Activated naive CD4-positive, alpha-beta T cell treated with anti-CD3 and anti-CD28 coated beads for 36 hours (primary cell): ENCODE data around the gene PIGM. TPM values are rescaled to one million over a fixed set of nuclear protein-coding genes. Genes with fewer than 3 reads are reported as not detected.

ENCODE experiments used
- CTCF ChIA-PET: fragments of 350-600 bp; sonication (Branson Sonifier 250); formaldehyde crosslinking; loops from one replicate; lab custom pipeline; 2021; ENCODE audit warnings: antibody characterized with exemption; lab: Charles Lee
- DNase-seq: peaks from one replicate; pipeline ENCODE4 v3.0.0-alpha.2; 2020
- H3K27ac Mint-ChIP-seq: one replicate; pipeline ENCODE4 v1.8.0; 2021; ENCODE audit warnings: mild to moderate bottlenecking, mixed read lengths
- H3K27me3 Mint-ChIP-seq: one replicate; pipeline ENCODE4 v1.8.0; 2021; ENCODE audit warnings: low read depth, mixed read lengths
- H3K36me3 Mint-ChIP-seq: one replicate; pipeline ENCODE4 v1.8.0; 2021; ENCODE audit warnings: low read depth, mixed read lengths
- H3K4me1 Mint-ChIP-seq: one replicate; pipeline ENCODE4 v1.8.0; 2021; ENCODE audit warnings: low read depth, mixed read lengths
- H3K4me3 Mint-ChIP-seq: one replicate; pipeline ENCODE4 v1.8.0; 2021; ENCODE audit warnings: mild to moderate bottlenecking, moderate library complexity, mixed read lengths
- H3K9me3 Mint-ChIP-seq: one replicate; pipeline ENCODE4 v1.8.0; 2021; ENCODE audit warnings: mixed read lengths
- intact Hi-C: fragments of 100-400 bp; cut with micrococcal nuclease; formaldehyde crosslinking; loops from one replicate; pipeline ENCODE4 v1.15.1; 2023
- total RNA-seq, 2 experiments: library from RNA; stranded (reverse); gene quantifications; one replicate each; pipeline ENCODE4 v1.2.3, GENCODE V29; 2021

Gene PIGM
- total RNA-seq, result 1 to 10 TPM; 2.6 TPM

DNA sequence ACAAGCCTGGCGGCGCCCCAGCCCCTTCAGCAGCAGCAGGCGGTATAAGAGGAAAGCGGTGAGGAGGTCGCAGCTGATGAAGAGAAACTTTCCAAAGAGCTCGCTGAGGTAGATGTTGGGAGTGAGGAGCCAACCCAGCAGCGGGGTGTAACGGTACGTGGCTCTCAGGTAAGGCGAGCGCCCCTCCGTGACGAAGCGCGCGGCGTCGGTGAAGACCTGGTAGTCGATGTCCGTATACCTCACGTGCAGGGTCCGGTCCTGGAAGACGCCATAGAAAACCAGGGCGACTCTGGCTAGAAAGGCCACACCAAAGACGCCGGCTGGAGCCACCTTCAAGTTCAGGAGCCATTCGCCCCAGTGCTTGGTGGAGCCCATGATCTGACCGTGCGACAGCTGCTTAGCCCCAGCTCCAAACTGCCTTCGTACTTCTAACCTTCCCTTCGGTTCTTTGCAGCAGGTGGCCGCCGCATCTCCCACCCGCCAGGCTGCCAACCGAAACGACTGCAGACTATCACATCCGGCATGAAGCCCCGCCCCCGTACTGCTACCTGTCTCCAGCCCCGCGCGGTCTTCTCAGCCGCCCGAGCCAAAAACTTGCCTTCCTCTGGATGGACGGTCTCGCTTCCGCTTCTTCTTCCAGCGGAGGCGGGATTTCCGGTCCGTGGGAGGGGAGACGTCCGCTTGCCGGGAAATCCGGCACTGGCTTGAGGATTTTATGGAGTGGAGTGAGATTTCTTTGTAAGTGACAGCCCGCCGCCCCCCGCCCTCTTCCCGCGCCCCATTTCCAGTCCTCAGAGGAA is at the start of gene PIGM:
Gene PIGM (minus strand): TSS at position 626 of the 800 bp plus-strand sequence. CDS start 251 bp downstream, at position 375.
- Mint-ChIP-seq H3K9me3 (no peaks in the 10 kb centered on the region), H3K36me3 (peaks cover 3% of the 10 kb centered on the region), H3K4me1 (peaks cover 25% of the 10 kb centered on the region), H3K27me3 (no peaks in the 10 kb centered on the region), H3K4me3 (peak within 1 kb of the TSS; percentile 93), H3K27ac (peak within 1 kb of the TSS; percentile 87)
- CTCF ChIA-PET, result interaction anchor here (0.8 to 5.8 kb wide), 12 partner anchors 8 to 106 kb away, joined by 3 to 45 read pairs (median 5); partner anchors contain the start of genes KCNJ9 and TAGLN2
- intact Hi-C loops, result loop anchor here (1.0 to 5.0 kb wide), 9 partner anchors 39 to 1017 kb away; partner anchors contain the start of genes COPA, DCAF8, DUSP23 and IGSF8
- peak; percentile 98 for DNase-seq

DNA sequence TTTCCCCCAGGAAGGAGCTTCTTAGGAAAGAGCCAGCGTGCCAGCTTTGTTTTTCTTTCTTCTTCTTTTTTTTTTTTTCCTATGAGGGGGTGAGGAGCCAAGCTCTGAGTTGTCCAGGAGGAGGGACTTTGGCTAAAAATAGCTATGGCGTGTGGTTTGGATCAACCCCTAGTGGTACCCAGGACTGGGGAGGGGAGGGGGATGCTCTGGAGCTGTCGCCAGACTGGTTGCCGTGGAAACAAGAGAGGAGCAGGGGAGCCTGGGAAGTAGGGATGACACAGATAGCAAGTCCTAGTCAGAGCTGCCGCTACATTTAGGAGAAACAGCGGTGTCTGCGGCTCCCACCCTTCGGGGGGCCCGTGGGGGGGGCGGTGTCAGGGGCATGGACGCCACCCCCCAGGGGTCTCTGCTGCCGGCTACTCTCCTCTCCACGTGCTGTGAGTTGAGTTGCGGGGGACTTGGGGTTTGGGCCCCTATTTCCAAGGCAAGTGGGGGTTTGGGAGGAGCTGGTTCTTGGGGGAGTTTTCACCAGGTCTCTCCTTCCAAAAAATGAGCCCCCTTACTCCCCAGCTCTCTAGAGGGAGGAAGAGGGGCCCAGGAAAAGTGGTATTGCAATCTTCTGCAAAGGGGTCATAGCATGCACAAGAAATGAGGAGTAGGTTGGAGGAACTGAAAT is 49.6 kb upstream of the PIGM start, which contains the start of gene KCNJ9:
Gene KCNJ9 (plus strand): TSS at position 278 of the 676 bp plus-strand sequence. CDS start 2,493 bp downstream, outside the sequence.
- H3K4me3 Mint-ChIP-seq, result no peak within 1 kb of the TSS
- DNase-seq, result no peak
- no peaks in the 10 kb centered on the region for H3K9me3 Mint-ChIP-seq
- H3K36me3 Mint-ChIP-seq, result no peaks in the 10 kb centered on the region
- H3K27ac Mint-ChIP-seq, result no peak within 1 kb of the TSS
- CTCF ChIA-PET, result interaction anchor here (0.9 to 21.7 kb wide), 9 partner anchors 11 to 145 kb away, joined by 3 to 565 read pairs (median 3); partner anchors contain the start of genes KCNJ10 and PIGM
- peaks cover 40% of the 10 kb centered on the region for H3K27me3 Mint-ChIP-seq
- intact Hi-C loops, result loop anchor here (5.0 kb wide), 1 partner anchor 284 kb away; no protein-coding TSS in a partner anchor
- H3K4me1 Mint-ChIP-seq, result peaks cover 5% of the 10 kb centered on the region

DNA sequence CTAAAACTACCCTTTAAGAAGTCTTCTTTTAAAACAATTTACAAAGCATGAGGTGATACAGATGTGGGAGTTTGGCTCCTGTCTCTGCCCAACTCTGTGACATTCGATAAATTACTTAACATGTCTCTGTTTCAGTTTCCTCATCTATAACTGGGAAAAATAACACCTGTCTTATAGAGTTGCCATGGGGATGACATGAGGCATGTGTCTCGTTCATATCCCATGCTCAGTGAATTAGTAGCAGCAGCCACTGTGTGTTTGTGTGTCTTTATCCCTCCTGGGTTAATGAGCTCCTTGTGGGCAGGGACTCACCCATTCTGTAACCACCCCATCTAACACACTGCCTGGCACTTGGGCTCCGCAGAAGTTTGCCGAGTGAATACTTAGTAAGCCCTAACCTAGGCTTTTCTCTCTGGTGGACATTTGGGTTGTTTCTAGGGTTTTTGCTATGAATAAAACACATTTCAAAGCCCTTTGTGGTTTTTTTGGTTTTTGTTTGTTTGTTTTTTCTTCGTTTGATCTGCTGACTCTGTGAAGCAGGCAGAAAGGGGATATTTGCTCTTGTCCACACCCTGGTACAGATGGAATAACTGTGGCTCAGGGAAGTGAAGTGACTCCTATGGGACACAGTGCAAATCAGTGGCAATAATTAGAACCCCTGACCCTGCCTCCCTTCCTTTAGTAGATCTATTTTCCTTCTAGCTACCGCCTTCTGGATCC is 48.8 kb upstream of the PIGM start:
- Mint-ChIP-seq H3K27ac (no peak overlapping the region), H3K4me1 (peaks cover 5% of the 10 kb centered on the region), H3K4me3 (no peak overlapping the region), H3K36me3 (no peaks in the 10 kb centered on the region), H3K27me3 (peaks cover 40% of the 10 kb centered on the region), H3K9me3 (no peaks in the 10 kb centered on the region)
- DNase-seq, result no peak
- CTCF ChIA-PET, result interaction anchor here (0.9 to 21.7 kb wide), 6 partner anchors 11 to 144 kb away, joined by 3 to 565 read pairs (median 5); partner anchors contain the start of genes KCNJ10 and PIGM
- intact Hi-C loops, result loop anchor here (5.0 kb wide), 1 partner anchor 283 kb away; no protein-coding TSS in a partner anchor

DNA sequence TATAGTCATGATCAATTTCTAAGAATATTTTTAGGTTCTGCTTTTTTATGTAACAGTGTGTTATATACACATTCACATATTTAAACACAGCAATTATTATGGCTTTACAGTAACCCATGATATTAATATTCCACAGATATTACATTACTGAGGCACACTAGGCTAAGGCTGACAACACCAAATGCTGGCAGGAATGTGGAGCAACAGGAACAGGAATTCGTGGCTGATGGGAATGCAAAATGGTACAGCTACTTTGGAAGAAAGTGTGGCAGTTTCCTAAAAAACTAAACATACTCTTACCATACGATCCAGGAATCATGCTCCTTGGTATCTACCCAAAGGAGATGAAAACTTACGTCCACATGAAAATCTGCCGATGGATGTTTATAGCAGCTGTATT is 47.7 kb upstream of the PIGM start:
- Mint-ChIP-seq H3K4me3 (no peak overlapping the region), H3K27me3 (peaks cover 40% of the 10 kb centered on the region), H3K27ac (no peak overlapping the region), H3K4me1 (peaks cover 4% of the 10 kb centered on the region), H3K9me3 (no peaks in the 10 kb centered on the region), H3K36me3 (no peaks in the 10 kb centered on the region)
- no peak for DNase-seq
- CTCF ChIA-PET, result interaction anchor here (0.6 to 21.7 kb wide), 26 partner anchors 9 to 297 kb away, joined by 3 to 565 read pairs (median 6); partner anchors contain the start of genes IGSF8, KCNJ10 and PIGM
- intact Hi-C loops, result loop anchor here (2.0 kb wide), 1 partner anchor 299 kb away; the partner anchor contains the start of gene DUSP23

DNA sequence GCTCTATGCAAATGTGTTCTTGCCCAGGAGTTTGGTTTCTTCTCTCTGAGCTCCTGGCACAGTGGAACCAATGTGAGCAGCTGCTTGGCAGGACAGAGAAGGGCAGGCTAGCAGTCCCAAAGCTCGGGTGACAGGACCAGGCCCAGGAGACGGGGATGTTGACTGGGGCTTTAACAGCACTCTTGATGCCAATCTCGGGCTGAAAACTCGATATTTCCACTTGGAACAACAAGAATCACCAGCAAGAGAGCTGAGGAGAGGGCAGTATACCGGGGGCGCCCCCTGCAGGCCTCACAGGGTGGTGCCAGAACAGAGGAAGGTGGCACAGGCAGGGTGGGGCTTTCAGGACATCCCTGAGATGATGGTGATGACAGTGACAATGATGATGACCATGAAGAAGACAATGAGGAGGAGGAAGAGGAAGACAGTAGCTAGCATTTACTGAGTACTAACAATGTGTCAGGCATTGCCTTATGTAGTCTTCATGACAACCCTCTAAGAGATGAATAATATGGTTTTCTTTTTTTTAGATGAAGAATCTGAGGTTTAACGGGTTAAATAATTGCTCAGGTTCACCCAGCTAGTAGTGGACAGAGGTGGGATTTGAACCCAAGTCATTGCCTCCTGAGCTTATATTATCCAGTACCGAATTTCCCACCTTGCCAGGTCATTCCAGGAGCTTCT is 46.9 kb upstream of the PIGM start:
- H3K4me1 Mint-ChIP-seq, result no peaks in the 10 kb centered on the region

GRCh38 chr1:160077486-160077885 is 45.7 kb upstream of the PIGM start:
- no peaks in the 10 kb centered on the region for H3K36me3 Mint-ChIP-seq
- no peak overlapping the region for H3K4me3 Mint-ChIP-seq
- H3K4me1 Mint-ChIP-seq, result no peaks in the 10 kb centered on the region
- DNase-seq, result no peak
- H3K9me3 Mint-ChIP-seq, result no peaks in the 10 kb centered on the region
- intact Hi-C loops, result no loop called here
- peaks cover 38% of the 10 kb centered on the region for H3K27me3 Mint-ChIP-seq
- CTCF ChIA-PET, result interaction anchor here (0.6 to 21.7 kb wide), 19 partner anchors 8 to 930 kb away, joined by 3 to 565 read pairs (median 6); partner anchors contain the start of genes KCNJ10 and PIGM
- no peak overlapping the region for H3K27ac Mint-ChIP-seq

More for the DNA sequence above, 46.9 kb upstream of the PIGM start:
- Mint-ChIP-seq H3K9me3 (no peaks in the 10 kb centered on the region), H3K27ac (no peak overlapping the region), H3K36me3 (no peaks in the 10 kb centered on the region), H3K27me3 (peaks cover 40% of the 10 kb centered on the region), H3K4me3 (no peak overlapping the region)
- intact Hi-C loops, result loop anchor here (1.0 to 2.0 kb wide), 3 partner anchors 32 to 298 kb away; partner anchors contain the start of gene DUSP23
- CTCF ChIA-PET, result interaction anchor here (0.7 to 21.7 kb wide), 39 partner anchors 9 to 298 kb away, joined by 3 to 565 read pairs (median 5); partner anchors contain the start of genes IGSF8, KCNJ10 and PIGM
- DNase-seq, result peak; percentile 77

DNA sequence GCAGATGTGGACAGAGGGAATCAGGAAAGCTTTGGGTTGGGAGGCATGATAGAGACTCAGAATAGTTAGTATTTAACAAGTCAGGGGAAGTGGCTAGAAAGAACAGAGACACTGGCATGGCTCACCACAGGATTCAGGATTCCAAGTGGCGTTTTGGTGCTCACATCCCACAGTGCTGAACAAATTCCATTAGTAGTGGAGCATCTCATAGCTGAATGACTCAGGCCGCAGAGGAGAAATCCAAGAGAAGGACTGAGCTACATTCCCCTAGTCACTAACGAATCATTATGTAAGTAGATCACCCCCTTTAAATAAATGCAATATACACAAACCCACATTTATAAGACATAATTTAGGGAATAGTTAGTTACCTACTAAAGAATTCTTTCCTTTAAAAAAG is 44.5 kb upstream of the PIGM start:
- no peak for DNase-seq
- Mint-ChIP-seq H3K9me3 (no peaks in the 10 kb centered on the region), H3K27me3 (peaks cover 34% of the 10 kb centered on the region), H3K27ac (no peak overlapping the region), H3K36me3 (no peaks in the 10 kb centered on the region), H3K4me3 (no peak overlapping the region), H3K4me1 (peaks cover 5% of the 10 kb centered on the region)
- intact Hi-C loops, result no loop called here
- CTCF ChIA-PET, result interaction anchor here (0.5 to 21.7 kb wide), 5 partner anchors 9 to 1021 kb away, joined by 4 to 565 read pairs (median 7); no protein-coding TSS in a partner anchor

DNA sequence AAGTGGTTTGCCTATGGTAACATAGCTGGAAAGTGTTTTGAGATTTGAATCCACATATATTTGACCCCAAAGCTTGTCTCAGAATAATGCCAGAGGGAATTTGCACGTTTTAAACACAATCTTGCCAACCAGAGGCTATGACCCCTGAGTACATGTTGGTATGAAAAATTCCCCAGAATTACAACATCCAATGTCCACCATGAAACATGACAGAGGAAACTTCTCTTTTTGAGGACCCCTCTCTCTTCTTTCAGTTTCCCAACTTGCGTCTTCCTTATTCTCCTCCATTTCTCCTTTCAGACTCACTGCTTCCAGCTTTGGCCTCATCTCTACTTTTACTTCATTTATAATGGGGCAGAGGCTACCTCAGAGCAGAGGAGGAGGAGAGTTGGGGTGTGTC is 44.0 kb upstream of the PIGM start:
- DNase-seq, result no peak
- CTCF ChIA-PET, result interaction anchor here (1.2 to 21.7 kb wide), 5 partner anchors 9 to 25 kb away, joined by 4 to 565 read pairs (median 7); no protein-coding TSS in a partner anchor
- peaks cover 29% of the 10 kb centered on the region for H3K27me3 Mint-ChIP-seq
- no peak overlapping the region for H3K27ac Mint-ChIP-seq
- no peak overlapping the region for H3K4me3 Mint-ChIP-seq
- intact Hi-C loops, result no loop called here
- peaks cover 6% of the 10 kb centered on the region for H3K4me1 Mint-ChIP-seq
- H3K9me3 Mint-ChIP-seq, result no peaks in the 10 kb centered on the region
- H3K36me3 Mint-ChIP-seq, result no peaks in the 10 kb centered on the region

DNA sequence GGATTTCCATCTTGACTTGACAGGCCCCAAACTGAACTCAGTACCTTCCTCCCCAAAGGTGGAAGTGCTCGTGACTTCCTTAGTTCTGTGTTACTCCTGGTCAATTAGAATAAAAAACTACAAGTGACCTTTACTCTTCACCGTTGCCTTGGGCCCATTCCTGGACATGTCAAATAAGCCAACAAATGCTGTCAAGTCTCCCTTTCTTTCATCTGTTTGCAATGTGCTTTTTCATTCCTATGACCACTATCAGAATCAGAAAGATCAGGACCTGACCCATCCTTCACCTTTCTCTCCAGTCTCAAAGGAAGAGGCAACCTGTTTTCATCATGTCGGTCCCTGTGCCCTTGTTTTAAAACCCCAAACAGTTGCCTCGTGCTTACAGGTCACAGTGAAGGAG is 43.1 kb upstream of the PIGM start:
- H3K27me3 Mint-ChIP-seq, result peaks cover 28% of the 10 kb centered on the region
- H3K36me3 Mint-ChIP-seq, result no peaks in the 10 kb centered on the region
- H3K4me3 Mint-ChIP-seq, result no peak overlapping the region
- no peak for DNase-seq
- intact Hi-C loops, result no loop called here
- CTCF ChIA-PET, result interaction anchor here (1.2 to 21.7 kb wide), 3 partner anchors 10 to 24 kb away, joined by 5 to 565 read pairs (median 15); no protein-coding TSS in a partner anchor
- H3K9me3 Mint-ChIP-seq, result no peaks in the 10 kb centered on the region
- peaks cover 12% of the 10 kb centered on the region for H3K4me1 Mint-ChIP-seq
- H3K27ac Mint-ChIP-seq, result no peak overlapping the region

- no peak for DNase-seq
- H3K36me3 Mint-ChIP-seq, result no peaks in the 10 kb centered on the region
- no peak overlapping the region for H3K4me3 Mint-ChIP-seq
- intact Hi-C loops, result loop anchor here (2.0 kb wide), 1 partner anchor 40 kb away; the partner anchor contains the start of gene PIGM
- CTCF ChIA-PET, result interaction anchor here (1.0 to 21.7 kb wide), 5 partner anchors 8 to 27 kb away, joined by 3 to 565 read pairs (median 7); partner anchors contain the start of gene IGSF8
- peaks cover 15% of the 10 kb centered on the region for H3K27me3 Mint-ChIP-seq
- no peaks in the 10 kb centered on the region for H3K9me3 Mint-ChIP-seq
- H3K27ac Mint-ChIP-seq, result no peak overlapping the region
- peaks cover 16% of the 10 kb centered on the region for H3K4me1 Mint-ChIP-seq
Measured at GRCh38 chr1:160071289-160071688, 39.5 kb upstream of the PIGM start.
